Esophagus muscularis mucosa (tissue), 4 donors: ENCODE results near the gene KRTAP22-1. TPM values are rescaled to one million over a fixed set of nuclear protein-coding genes. Genes with fewer than 3 reads are reported as not detected.

Experiments used
- DNase-seq: peaks from one replicate; pipeline ENCODE4 v3.0.0-alpha.2; 2017; ENCODE audit errors: extremely low spot score
- H3K27ac ChIP-seq, 4 donors: fragments of 200-600 bp; sonication (generic); replicated peaks in 1 of 4; 1 replicate in 3 of 4; 2 replicates in 1 of 4; pipeline ENCODE4 v1.5.1; 2016 to 2019; ENCODE audit warnings: mild to moderate bottlenecking in 1 of 4
- H3K27me3 ChIP-seq, 4 donors: fragments of 200-600 bp; sonication (generic); one replicate each; pipeline versions ENCODE4 v1.5.1 to v1.6.0; 2016 to 2019
- H3K36me3 ChIP-seq, 4 donors: fragments of 200-600 bp; sonication (generic); one replicate each; pipeline ENCODE4 v1.5.1; 2016 to 2019
- H3K4me1 ChIP-seq, 4 donors: fragments of 200-600 bp; sonication (generic); one replicate each; pipeline ENCODE4 v1.5.1; 2016 to 2019
- H3K4me3 ChIP-seq, 4 donors: fragments of 200-600 bp; sonication (generic); 1 replicate in 2 of 4; 2 replicates in 2 of 4; pipeline ENCODE4 v1.5.1; 2016 to 2019; ENCODE audit warnings: mild to moderate bottlenecking in 4 of 4, moderate library complexity in 1 of 4
- H3K9me3 ChIP-seq, 4 donors: fragments of 200-600 bp; sonication (generic); 1 replicate in 3 of 4; 2 replicates in 1 of 4; pipeline ENCODE4 v1.5.1; 2016 to 2019
- CTCF ChIP-seq, 3 experiments: fragments of 200-600 bp in 2 of 3; fragments of 450-650 bp in 1 of 3; sonication (generic) in 2 of 3; IDR thresholded peaks; one replicate each; pipeline ENCODE4 v1.5.1; 2017 to 2019; ENCODE audit warnings: antibody characterized with exemption in 3 of 3, mild to moderate bottlenecking in 2 of 3, moderate library complexity in 1 of 3
- EP300 ChIP-seq: sonication (generic); formaldehyde crosslinking; IDR thresholded peaks from one replicate; pipeline ENCODE4 v1.6.1; 2017; ENCODE audit warnings: antibody characterized with exemption
- POLR2A ChIP-seq: fragments of 450-650 bp; IDR thresholded peaks from one replicate; pipeline ENCODE4 v1.6.1; 2017; ENCODE audit warnings: antibody characterized with exemption, moderate library complexity, mild to moderate bottlenecking, low read depth
- POLR2AphosphoS5 ChIP-seq, 2 donors: sonication (generic); formaldehyde crosslinking; IDR thresholded peaks; one replicate each; pipeline ENCODE4 v1.6.1; 2017; ENCODE audit warnings: antibody characterized with exemption in 2 of 2
- WGBS: methylation state at CpG from one replicate; pipeline ENCODE4 v1.1.5; 2018; 5-methylcytosine and 5-hydroxymethylcytosine counted together
- intact Hi-C: fragments of 100-400 bp; cut with DNase I; formaldehyde crosslinking; loops from one replicate; pipeline ENCODE4 v1.15.1; 2023
- total RNA-seq, 4 donors: library from RNA; depleted of rRNA; stranded (reverse); fragments of >200 nt; gene quantifications; one replicate each; pipeline versions ENCODE4 v1.1.0 to v1.2.1, GENCODE V29; 2016

The KRTAP22-1 gene
- total RNA-seq, 4 donors from 2014 or later: not detected

GRCh38 chr21:30563072-30563471, 37.8 kb upstream of the KRTAP22-1 start:
- Histone ChIP-seq H3K4me1 (no peaks in the 10 kb centered on the region), H3K36me3 (no peaks in the 10 kb centered on the region), H3K4me3 (no peak overlapping the region), H3K9me3 (no peaks in the 10 kb centered on the region), H3K27me3 (no peaks in the 10 kb centered on the region), H3K27ac (no peak overlapping the region)
- TF ChIP-seq EP300 (no peak), POLR2AphosphoS5 (IDR thresholded peaks at IDR 0.05) (no peak), CTCF (IDR thresholded peaks at IDR 0.05) (no peak), POLR2A (no peak)
- intact Hi-C loops: no loop called here
- DNase-seq: no peak
- WGBS: 69% methylated on average over 6 of the region's 6 CpGs

GRCh38 chr21:30563630-30564029, 37.3 kb upstream of the KRTAP22-1 start:
- TF ChIP-seq POLR2A (no peak), CTCF (IDR thresholded peaks at IDR 0.05) (no peak), EP300 (no peak), POLR2AphosphoS5 (IDR thresholded peaks at IDR 0.05) (no peak)
- Histone ChIP-seq H3K36me3 (no peaks in the 10 kb centered on the region), H3K27me3 (no peaks in the 10 kb centered on the region), H3K4me1 (no peaks in the 10 kb centered on the region), H3K27ac (no peak overlapping the region), H3K4me3 (no peak overlapping the region), H3K9me3 (no peaks in the 10 kb centered on the region)
- intact Hi-C loops: no loop called here
- 79% methylated on average over 2 of the region's 2 CpGs for WGBS
- no peak for DNase-seq

GRCh38 chr21:30567617-30568016, 33.3 kb upstream of the KRTAP22-1 start:
- TF ChIP-seq EP300 (no peak), POLR2A (no peak), POLR2AphosphoS5 (IDR thresholded peaks at IDR 0.05) (no peak), CTCF (IDR thresholded peaks at IDR 0.05) (no peak)

GRCh38 chr21:30577766-30578165, 23.1 kb upstream of the KRTAP22-1 start:
- Histone ChIP-seq H3K9me3 (no peaks in the 10 kb centered on the region), H3K4me1 (no peaks in the 10 kb centered on the region), H3K4me3 (no peak overlapping the region), H3K36me3 (no peaks in the 10 kb centered on the region), H3K27ac (no peak overlapping the region), H3K27me3 (no peaks in the 10 kb centered on the region)
- no peak for DNase-seq
- TF ChIP-seq EP300: no peak
- no peak for TF ChIP-seq CTCF (IDR thresholded peaks at IDR 0.05)
- no peak for TF ChIP-seq POLR2AphosphoS5 (IDR thresholded peaks at IDR 0.05)
- no peak for TF ChIP-seq POLR2A
- intact Hi-C loops: no loop called here

More at GRCh38 chr21:30567617-30568016, 33.3 kb upstream of the KRTAP22-1 start:
- Histone ChIP-seq H3K27me3 (no peaks in the 10 kb centered on the region), H3K4me3 (no peak overlapping the region), H3K27ac (no peak overlapping the region), H3K4me1 (no peaks in the 10 kb centered on the region), H3K9me3 (no peaks in the 10 kb centered on the region), H3K36me3 (no peaks in the 10 kb centered on the region)
- no peak for DNase-seq
- intact Hi-C loops: no loop called here

- Histone ChIP-seq H3K4me3 (no peak overlapping the region), H3K27ac (no peak overlapping the region), H3K9me3 (peaks cover 0 to 5% (median 0%) of the 10 kb centered on the region in 4 donors), H3K36me3 (no peaks in the 10 kb centered on the region), H3K4me1 (no peaks in the 10 kb centered on the region), H3K27me3 (no peaks in the 10 kb centered on the region)
- 36% methylated on average over 1 of the region's 1 CpG for WGBS
- no peak for TF ChIP-seq POLR2AphosphoS5 (IDR thresholded peaks at IDR 0.05)
- intact Hi-C loops: no loop called here
- no peak for DNase-seq
Measured at GRCh38 chr21:30579346-30579745, 21.5 kb upstream of the KRTAP22-1 start.
